HEK293 (cell line): ENCODE data around the gene MCM8.

Experiments
- CTCF ChIA-PET: fragments of 350-600 bp; formaldehyde crosslinking; extraction: SDS; loops from one replicate; lab custom pipeline; 2021; ENCODE audit warnings: antibody characterized with exemption; lab: Yijun Ruan, JAX
- POLR2A ChIA-PET: fragments of 300-600 bp; formaldehyde crosslinking; extraction: SDS; loops from one replicate; lab custom pipeline; 2020; ENCODE audit warnings: antibody characterized with exemption, inconsistent platforms; lab: Yijun Ruan, JAX
- H3K27ac ChIP-seq: fragments of 200-500 bp; sonication (Bioruptor generic); 2 replicates; pipeline ENCODE4 v1.5.1; 2014; ENCODE audit warnings: low read depth, low read length, control low read depth, inconsistent platforms; ENCODE audit errors: extremely low read depth
- H3K36me3 ChIP-seq, 2 experiments: fragments of 200-500 bp in 1 of 2; sonication (Bioruptor generic) in 1 of 2; 1 replicate in 1 of 2; 2 replicates in 1 of 2; pipeline ENCODE4 v1.5.1; 2014 to 2017; ENCODE audit warnings: inconsistent platforms in 2 of 2, low read length in 2 of 2; ENCODE audit not compliant: control insufficient read depth in 2 of 2, insufficient read depth in 1 of 2
- H3K4me1 ChIP-seq: fragments of 200-500 bp; sonication (Bioruptor generic); 2 replicates; pipeline ENCODE4 v1.5.1; 2014; ENCODE audit warnings: mild to moderate bottlenecking, low read length, inconsistent platforms; ENCODE audit not compliant: control insufficient read depth, insufficient read depth
- H3K4me3 ChIP-seq: 2 replicates; pipeline ENCODE4 v1.5.1; 2011; ENCODE audit warnings: low read depth, mild to moderate bottlenecking, control low read depth, low read length, moderate library complexity
- H3K9me3 ChIP-seq: fragments of 200-500 bp; sonication (Bioruptor generic); 2 replicates; pipeline ENCODE4 v1.5.1; 2014; ENCODE audit warnings: low read depth, low read length, inconsistent platforms; ENCODE audit not compliant: control insufficient read depth, insufficient read depth
- BCL11A ChIP-seq: fragments of 450-650 bp; formaldehyde crosslinking; IDR thresholded peaks from 2 replicates; pipeline ENCODE4 v1.5.1; 2016; ENCODE audit warnings: low read depth, missing biosample characterization, missing genetic modification characterization
- KLF9 ChIP-seq: fragments of 450-650 bp; formaldehyde crosslinking; IDR thresholded peaks from 2 replicates; pipeline ENCODE4 v1.5.1; 2016; ENCODE audit warnings: missing biosample characterization, missing genetic modification characterization, low read depth
- SCRT2 ChIP-seq: fragments of 450-650 bp; formaldehyde crosslinking; IDR thresholded peaks from 2 replicates; pipeline ENCODE4 v1.5.1; 2016; ENCODE audit warnings: missing biosample characterization, missing genetic modification characterization
- TCF7L2 ChIP-seq: IDR thresholded peaks from 2 replicates; pipeline ENCODE4 v1.6.1; 2011; ENCODE audit warnings: low read depth, mild to moderate bottlenecking, inconsistent platforms, low read length, moderate library complexity, borderline replicate concordance
- TRIM28 ChIP-seq: IDR thresholded peaks from 2 replicates; pipeline ENCODE4 v1.6.1; 2011; ENCODE audit warnings: low read length, control low read depth, borderline replicate concordance
- ZBTB1 ChIP-seq: fragments of 450-650 bp; formaldehyde crosslinking; IDR thresholded peaks from 2 replicates; pipeline ENCODE4 v1.5.1; 2016; ENCODE audit warnings: missing biosample characterization, missing genetic modification characterization
- ZBTB48 ChIP-seq: fragments of 450-650 bp; formaldehyde crosslinking; IDR thresholded peaks from 2 replicates; pipeline ENCODE4 v1.5.1; 2016; ENCODE audit warnings: missing biosample characterization, missing genetic modification characterization
- ZEB2 ChIP-seq: fragments of 450-650 bp; formaldehyde crosslinking; IDR thresholded peaks from 2 replicates; pipeline ENCODE4 v1.5.1; 2016; ENCODE audit warnings: missing biosample characterization, missing genetic modification characterization
- ZNF140 ChIP-seq: fragments of 450-650 bp; formaldehyde crosslinking; IDR thresholded peaks from 2 replicates; pipeline ENCODE4 v1.5.1; 2016; ENCODE audit warnings: missing biosample characterization, missing genetic modification characterization
- ZNF175 ChIP-seq: fragments of 450-650 bp; formaldehyde crosslinking; IDR thresholded peaks from 2 replicates; pipeline ENCODE4 v1.5.1; 2016; ENCODE audit warnings: missing biosample characterization, missing genetic modification characterization
- ZNF202 ChIP-seq: fragments of 450-650 bp; formaldehyde crosslinking; IDR thresholded peaks from 2 replicates; pipeline ENCODE4 v1.5.1; 2016; ENCODE audit warnings: missing biosample characterization, missing genetic modification characterization, borderline replicate concordance
- ZNF555 ChIP-seq: fragments of 450-650 bp; formaldehyde crosslinking; conservative IDR thresholded peaks from 2 replicates; pipeline ENCODE4 v1.5.1; 2017; ENCODE audit warnings: missing biosample characterization, mild to moderate bottlenecking, missing genetic modification characterization, inconsistent platforms
- ZNF558 ChIP-seq: fragments of 450-650 bp; formaldehyde crosslinking; IDR thresholded peaks from 2 replicates; pipeline ENCODE4 v1.5.1; 2016; ENCODE audit warnings: missing biosample characterization, missing genetic modification characterization
- ZNF776 ChIP-seq: fragments of 450-650 bp; formaldehyde crosslinking; IDR thresholded peaks from 2 replicates; pipeline ENCODE4 v1.5.0; 2017; ENCODE audit warnings: missing biosample characterization, missing genetic modification characterization, borderline replicate concordance
- ZNF777 ChIP-seq: fragments of 450-650 bp; formaldehyde crosslinking; IDR thresholded peaks from 2 replicates; pipeline ENCODE4 v1.5.1; 2017; ENCODE audit warnings: missing biosample characterization, missing genetic modification characterization, borderline replicate concordance
- TF ChIP-seq, protein P1 (sequence below): fragments of 450-650 bp; formaldehyde crosslinking; IDR thresholded peaks from 2 replicates; pipeline ENCODE4 v1.5.1; 2016; ENCODE audit warnings: missing biosample characterization, missing genetic modification characterization
- TF ChIP-seq, protein P2 (sequence below): fragments of 450-650 bp; formaldehyde crosslinking; IDR thresholded peaks from 2 replicates; pipeline ENCODE4 v1.5.1; 2016; ENCODE audit warnings: missing biosample characterization, missing genetic modification characterization
- TF ChIP-seq, protein P3 (sequence below): fragments of 450-650 bp; formaldehyde crosslinking; IDR thresholded peaks from 2 replicates; pipeline ENCODE4 v1.5.1; 2016; ENCODE audit warnings: missing biosample characterization, missing genetic modification characterization, borderline replicate concordance
- TF ChIP-seq, protein P4 (sequence below): fragments of 450-650 bp; formaldehyde crosslinking; IDR thresholded peaks from 2 replicates; pipeline ENCODE4 v1.5.1; 2016; ENCODE audit warnings: missing biosample characterization, missing genetic modification characterization, low read depth
- TF ChIP-seq, protein P5 (sequence below): fragments of 450-650 bp; formaldehyde crosslinking; IDR thresholded peaks from 2 replicates; pipeline ENCODE4 v1.5.1; 2016; ENCODE audit warnings: missing biosample characterization, missing genetic modification characterization, low read depth
- TF ChIP-seq, protein P6 (sequence below): fragments of 450-650 bp; formaldehyde crosslinking; IDR thresholded peaks from 2 replicates; pipeline ENCODE4 v1.5.1; 2016; ENCODE audit warnings: missing biosample characterization, missing genetic modification characterization

The MCM8 gene

DNA sequence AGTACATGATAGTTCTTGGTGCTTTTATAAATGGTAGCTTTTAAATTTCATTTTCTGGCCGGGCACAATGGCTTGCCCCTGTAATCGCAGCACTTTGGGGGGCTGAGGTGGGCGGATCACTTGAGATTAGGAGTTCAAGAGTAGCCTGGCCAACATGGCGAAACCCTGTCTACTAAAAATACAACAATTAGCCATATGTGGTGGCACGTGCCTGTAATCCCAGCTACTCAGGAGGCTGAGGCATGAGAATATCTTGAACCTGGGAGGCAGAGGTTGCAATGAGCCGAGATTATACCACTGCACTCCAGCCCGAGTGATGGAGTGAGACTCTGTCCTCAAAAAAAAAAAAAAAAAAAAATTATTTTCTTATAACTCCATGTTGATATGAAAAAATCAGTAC is 67.4 kb downstream of the MCM8 start:
- Histone ChIP-seq H3K9me3 (no peaks in the 10 kb centered on the region), H3K36me3 (peaks cover 28 to 52% of the 10 kb centered on the region in 2 experiments; a peak in 2 of 3 replicates), H3K4me1 (no peaks in the 10 kb centered on the region), H3K27ac (no peak overlapping the region), H3K4me3 (no peak overlapping the region)
- ChIA-PET CTCF (interaction anchor here (0.6 kb wide), 1 partner anchor 19 kb away, joined by 3 read pairs; no protein-coding TSS in a partner anchor), POLR2A (no interaction called here)
- no peak for TF ChIP-seq ZBTB48 (tag by site-specific recombination)
- TF ChIP-seq TRIM28: no peak
- no peak for TF ChIP-seq SCRT2 (tag by site-specific recombination)
- TF ChIP-seq ZNF202: no peak

DNA sequence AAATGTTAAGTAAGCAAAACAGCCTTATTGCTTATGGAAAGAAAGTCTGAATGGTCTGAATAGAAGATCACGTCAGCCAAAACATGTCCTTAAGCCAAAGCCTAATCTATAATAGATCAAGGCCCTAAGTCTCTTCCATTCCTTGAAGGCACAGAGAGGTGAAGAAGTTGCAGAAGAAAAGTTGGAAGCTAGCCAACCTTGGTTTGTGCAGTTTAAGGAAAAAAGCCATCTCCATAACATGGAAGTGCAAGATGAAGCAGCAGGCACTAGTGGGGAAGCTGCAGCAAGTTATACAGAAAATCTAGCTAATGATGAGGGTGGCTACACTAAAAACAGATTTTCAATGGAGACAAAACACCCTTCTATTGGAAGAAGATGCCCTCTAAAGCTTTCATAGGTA is 74.3 kb downstream of the MCM8 start:
- Histone ChIP-seq H3K36me3 (peaks cover 18 to 43% of the 10 kb centered on the region in 2 experiments; a peak in 2 of 3 replicates), H3K4me3 (no peak overlapping the region), H3K4me1 (no peaks in the 10 kb centered on the region), H3K9me3 (no peaks in the 10 kb centered on the region), H3K27ac (no peak overlapping the region)
- TF ChIP-seq ZNF175 (tag by site-specific recombination) (no peak), ZEB2 (tag by site-specific recombination) (no peak), ZNF555 (tag by site-specific recombination) (no peak), ZNF558 (tag by site-specific recombination) (no peak), ZBTB1 (tag by site-specific recombination) (no peak), TRIM28 (no peak), TCF7L2 (no peak), BCL11A (tag by site-specific recombination) (no peak), ZNF140 (tag by site-specific recombination) (no peak), ZNF776 (tag by site-specific recombination) (no peak), KLF9 (tag by site-specific recombination) (no peak), ZNF777 (tag by site-specific recombination) (no peak)
- TF ChIP-seq, protein P1, sequence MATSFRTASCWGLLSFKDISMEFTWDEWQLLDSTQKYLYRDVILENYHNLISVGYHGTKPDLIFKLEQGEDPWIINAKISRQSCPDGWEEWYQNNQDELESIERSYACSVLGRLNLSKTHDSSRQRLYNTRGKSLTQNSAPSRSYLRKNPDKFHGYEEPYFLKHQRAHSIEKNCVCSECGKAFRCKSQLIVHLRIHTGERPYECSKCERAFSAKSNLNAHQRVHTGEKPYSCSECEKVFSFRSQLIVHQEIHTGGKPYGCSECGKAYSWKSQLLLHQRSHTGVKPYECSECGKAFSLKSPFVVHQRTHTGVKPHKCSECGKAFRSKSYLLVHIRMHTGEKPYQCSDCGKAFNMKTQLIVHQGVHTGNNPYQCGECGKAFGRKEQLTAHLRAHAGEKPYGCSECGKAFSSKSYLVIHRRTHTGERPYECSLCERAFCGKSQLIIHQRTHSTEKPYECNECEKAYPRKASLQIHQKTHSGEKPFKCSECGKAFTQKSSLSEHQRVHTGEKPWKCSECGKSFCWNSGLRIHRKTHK (tag by site-specific recombination): no peak
- TF ChIP-seq, protein P2, sequence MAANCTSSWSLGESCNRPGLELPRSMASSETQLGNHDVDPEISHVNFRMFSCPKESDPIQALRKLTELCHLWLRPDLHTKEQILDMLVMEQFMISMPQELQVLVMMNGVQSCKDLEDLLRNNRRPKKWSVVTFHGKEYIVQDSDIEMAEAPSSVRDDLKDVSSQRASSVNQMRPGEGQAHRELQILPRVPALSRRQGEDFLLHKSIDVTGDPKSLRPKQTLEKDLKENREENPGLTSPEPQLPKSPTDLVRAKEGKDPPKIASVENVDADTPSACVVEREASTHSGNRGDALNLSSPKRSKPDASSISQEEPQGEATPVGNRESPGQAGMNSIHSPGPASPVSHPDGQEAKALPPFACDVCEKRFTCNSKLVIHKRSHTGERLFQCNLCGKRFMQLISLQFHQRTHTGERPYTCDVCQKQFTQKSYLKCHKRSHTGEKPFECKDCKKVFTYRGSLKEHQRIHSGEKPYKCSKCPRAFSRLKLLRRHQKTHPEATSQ (tag by site-specific recombination): no peak
- TF ChIP-seq, protein P3, sequence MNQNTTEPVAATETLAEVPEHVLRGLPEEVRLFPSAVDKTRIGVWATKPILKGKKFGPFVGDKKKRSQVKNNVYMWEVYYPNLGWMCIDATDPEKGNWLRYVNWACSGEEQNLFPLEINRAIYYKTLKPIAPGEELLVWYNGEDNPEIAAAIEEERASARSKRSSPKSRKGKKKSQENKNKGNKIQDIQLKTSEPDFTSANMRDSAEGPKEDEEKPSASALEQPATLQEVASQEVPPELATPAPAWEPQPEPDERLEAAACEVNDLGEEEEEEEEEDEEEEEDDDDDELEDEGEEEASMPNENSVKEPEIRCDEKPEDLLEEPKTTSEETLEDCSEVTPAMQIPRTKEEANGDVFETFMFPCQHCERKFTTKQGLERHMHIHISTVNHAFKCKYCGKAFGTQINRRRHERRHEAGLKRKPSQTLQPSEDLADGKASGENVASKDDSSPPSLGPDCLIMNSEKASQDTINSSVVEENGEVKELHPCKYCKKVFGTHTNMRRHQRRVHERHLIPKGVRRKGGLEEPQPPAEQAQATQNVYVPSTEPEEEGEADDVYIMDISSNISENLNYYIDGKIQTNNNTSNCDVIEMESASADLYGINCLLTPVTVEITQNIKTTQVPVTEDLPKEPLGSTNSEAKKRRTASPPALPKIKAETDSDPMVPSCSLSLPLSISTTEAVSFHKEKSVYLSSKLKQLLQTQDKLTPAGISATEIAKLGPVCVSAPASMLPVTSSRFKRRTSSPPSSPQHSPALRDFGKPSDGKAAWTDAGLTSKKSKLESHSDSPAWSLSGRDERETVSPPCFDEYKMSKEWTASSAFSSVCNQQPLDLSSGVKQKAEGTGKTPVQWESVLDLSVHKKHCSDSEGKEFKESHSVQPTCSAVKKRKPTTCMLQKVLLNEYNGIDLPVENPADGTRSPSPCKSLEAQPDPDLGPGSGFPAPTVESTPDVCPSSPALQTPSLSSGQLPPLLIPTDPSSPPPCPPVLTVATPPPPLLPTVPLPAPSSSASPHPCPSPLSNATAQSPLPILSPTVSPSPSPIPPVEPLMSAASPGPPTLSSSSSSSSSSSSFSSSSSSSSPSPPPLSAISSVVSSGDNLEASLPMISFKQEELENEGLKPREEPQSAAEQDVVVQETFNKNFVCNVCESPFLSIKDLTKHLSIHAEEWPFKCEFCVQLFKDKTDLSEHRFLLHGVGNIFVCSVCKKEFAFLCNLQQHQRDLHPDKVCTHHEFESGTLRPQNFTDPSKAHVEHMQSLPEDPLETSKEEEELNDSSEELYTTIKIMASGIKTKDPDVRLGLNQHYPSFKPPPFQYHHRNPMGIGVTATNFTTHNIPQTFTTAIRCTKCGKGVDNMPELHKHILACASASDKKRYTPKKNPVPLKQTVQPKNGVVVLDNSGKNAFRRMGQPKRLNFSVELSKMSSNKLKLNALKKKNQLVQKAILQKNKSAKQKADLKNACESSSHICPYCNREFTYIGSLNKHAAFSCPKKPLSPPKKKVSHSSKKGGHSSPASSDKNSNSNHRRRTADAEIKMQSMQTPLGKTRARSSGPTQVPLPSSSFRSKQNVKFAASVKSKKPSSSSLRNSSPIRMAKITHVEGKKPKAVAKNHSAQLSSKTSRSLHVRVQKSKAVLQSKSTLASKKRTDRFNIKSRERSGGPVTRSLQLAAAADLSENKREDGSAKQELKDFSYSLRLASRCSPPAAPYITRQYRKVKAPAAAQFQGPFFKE (tag by site-specific recombination): no peak
- TF ChIP-seq, protein P4, sequence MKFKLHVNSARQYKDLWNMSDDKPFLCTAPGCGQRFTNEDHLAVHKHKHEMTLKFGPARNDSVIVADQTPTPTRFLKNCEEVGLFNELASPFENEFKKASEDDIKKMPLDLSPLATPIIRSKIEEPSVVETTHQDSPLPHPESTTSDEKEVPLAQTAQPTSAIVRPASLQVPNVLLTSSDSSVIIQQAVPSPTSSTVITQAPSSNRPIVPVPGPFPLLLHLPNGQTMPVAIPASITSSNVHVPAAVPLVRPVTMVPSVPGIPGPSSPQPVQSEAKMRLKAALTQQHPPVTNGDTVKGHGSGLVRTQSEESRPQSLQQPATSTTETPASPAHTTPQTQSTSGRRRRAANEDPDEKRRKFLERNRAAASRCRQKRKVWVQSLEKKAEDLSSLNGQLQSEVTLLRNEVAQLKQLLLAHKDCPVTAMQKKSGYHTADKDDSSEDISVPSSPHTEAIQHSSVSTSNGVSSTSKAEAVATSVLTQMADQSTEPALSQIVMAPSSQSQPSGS (tag by site-specific recombination): no peak
- TF ChIP-seq, protein P5, sequence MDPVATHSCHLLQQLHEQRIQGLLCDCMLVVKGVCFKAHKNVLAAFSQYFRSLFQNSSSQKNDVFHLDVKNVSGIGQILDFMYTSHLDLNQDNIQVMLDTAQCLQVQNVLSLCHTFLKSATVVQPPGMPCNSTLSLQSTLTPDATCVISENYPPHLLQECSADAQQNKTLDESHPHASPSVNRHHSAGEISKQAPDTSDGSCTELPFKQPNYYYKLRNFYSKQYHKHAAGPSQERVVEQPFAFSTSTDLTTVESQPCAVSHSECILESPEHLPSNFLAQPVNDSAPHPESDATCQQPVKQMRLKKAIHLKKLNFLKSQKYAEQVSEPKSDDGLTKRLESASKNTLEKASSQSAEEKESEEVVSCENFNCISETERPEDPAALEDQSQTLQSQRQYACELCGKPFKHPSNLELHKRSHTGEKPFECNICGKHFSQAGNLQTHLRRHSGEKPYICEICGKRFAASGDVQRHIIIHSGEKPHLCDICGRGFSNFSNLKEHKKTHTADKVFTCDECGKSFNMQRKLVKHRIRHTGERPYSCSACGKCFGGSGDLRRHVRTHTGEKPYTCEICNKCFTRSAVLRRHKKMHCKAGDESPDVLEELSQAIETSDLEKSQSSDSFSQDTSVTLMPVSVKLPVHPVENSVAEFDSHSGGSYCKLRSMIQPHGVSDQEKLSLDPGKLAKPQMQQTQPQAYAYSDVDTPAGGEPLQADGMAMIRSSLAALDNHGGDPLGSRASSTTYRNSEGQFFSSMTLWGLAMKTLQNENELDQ (tag by site-specific recombination): no peak
- TF ChIP-seq, protein P6, sequence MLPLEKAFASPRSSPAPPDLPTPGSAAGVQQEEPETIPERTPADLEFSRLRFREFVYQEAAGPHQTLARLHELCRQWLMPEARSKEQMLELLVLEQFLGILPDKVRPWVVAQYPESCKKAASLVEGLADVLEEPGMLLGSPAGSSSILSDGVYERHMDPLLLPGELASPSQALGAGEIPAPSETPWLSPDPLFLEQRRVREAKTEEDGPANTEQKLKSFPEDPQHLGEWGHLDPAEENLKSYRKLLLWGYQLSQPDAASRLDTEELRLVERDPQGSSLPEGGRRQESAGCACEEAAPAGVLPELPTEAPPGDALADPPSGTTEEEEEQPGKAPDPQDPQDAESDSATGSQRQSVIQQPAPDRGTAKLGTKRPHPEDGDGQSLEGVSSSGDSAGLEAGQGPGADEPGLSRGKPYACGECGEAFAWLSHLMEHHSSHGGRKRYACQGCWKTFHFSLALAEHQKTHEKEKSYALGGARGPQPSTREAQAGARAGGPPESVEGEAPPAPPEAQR (tag by site-specific recombination): no peak
- CTCF ChIA-PET: no interaction called here
- POLR2A ChIA-PET: no interaction called here
